HG03135 (cell line): Measurements from ENCODE around the gene SMIM12.

Source experiments
- ATAC-seq: cut with Tn5 transposase; IDR thresholded peaks from one replicate; pipeline ENCODE4 v1.9.1; 2021; ENCODE audit warnings: mild to moderate bottlenecking, moderate library complexity; ENCODE audit not compliant: unreplicated experiment

SMIM12 gene, protein sequence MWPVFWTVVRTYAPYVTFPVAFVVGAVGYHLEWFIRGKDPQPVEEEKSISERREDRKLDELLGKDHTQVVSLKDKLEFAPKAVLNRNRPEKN

DNA sequence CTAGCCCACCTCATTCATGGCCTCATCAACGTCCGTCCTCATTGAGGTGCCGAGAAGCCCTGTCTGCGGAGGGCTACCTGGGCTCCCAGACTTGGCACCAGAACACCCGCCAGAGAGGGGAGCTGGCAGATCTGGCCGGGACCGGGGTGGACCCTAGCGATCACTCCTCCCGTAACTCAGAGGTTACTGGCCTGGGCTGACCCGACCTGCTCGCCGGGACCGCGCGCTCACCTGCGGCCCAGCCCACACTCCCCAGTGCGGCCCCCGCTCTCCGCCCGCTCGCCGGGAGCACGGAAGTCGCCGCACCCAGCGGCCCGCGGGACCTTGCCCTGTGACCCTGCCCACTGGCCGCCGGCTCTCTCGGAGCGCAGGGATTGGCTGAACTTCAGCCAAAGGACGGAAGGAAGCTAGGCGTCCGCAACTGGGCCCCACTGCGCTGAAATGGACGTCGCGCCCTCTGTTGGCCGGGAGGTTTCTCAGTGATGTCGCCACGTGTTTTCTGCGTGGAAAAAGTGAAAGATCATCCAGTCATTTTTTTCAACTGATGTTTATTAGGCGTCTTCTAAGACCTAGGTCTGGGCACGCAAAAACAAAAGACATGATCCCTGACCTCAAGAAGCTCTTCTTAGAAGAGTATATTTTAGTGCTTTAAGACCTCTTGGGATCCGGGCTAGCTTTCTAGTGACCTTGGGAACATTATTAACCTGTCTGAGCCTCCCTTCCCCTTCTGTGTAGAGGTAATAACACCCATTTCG lies at the start of gene SMIM12:
TSS of gene SMIM12 (minus strand) at position 304 of the 755 bp plus-strand sequence. CDS start 3,772 bp downstream, outside the sequence.
- peak; percentile 96 for ATAC-seq

DNA sequence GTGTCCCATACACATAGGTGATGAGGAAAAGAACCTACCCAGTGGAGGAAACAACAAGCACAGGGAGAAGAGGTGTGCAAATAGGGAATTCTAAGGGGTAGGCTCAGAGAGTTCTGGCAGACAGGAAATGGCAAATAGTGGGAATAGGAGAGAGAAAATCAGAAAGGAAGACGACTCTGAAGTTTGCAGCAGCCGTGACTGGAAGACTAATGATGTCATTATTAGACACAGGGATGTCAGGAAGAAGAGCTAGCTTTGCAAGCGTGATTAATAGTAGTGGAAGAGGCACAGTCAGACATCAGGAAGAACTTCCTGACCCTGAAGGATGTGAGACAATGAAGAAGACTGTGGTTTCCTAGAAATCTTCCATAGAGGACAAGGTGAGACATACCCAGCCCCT lies 48.8 kb upstream of the SMIM12 start:
- no peak for ATAC-seq

DNA sequence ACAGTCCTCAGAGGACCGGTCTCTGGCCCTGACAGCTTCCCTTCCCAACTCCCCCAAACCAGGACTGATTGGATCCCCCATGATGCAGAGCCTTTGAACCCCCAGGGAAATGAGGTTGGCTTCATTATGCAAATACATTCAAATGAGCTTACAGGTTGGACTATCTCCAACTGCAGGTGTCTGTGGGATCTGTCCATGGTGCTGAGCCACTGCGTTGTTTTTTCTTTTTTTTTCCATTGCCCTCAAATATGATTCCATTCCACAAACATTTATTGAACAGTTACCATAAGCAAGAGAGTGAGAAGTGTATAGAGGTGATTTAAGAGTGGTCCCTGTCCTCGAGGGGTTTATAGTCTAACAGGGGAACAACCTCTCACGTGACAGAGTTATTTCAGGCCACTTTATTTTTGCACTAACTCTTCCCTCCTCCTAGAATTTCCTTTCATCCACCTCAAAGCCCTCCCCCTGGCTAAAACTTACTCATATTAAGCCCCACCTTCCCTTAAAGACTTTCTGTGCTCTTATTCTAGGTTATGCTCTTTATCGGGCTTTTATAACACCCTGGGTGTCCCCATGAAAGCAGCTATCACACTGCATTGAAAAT lies 48.0 kb upstream of the SMIM12 start:
- ATAC-seq = no peak

DNA sequence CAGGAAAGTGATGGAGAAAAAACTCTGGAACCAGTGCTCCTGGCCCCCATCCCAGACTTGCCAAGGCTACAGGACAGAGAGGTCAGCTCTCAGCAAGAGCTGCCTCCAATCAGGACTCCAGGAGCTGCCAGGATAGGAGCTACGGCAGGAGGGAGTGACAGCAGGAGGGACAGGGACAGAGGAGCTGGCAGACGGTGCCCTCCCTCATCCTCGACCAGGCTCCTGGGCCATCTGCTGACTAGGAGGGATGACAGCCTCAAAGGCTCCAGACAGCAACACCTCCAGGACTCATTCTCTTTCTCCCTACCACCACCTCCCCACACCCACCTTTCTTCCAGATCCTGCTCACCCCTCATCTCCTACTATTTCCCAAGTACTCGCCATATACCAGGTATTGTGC lies 47.2 kb upstream of the SMIM12 start:
- no peak for ATAC-seq

DNA sequence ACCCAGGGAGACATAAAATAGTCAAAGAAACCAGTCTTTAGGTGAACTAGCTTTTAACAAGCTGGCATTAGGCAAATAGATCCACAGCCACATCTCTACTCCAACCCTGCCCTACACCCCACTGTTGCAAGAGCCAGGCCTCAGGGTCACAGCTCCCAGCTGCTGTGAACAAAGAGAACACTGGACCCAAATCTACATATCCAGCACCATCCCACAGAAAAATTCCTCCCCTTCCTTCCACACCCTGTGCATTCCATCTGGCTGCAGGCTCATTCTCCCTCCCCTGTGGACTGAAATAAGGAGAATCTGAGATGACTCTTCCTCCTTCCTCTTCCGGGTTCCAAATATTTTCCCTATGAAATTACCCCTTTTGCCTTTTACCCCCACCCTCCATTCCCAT lies 46.7 kb upstream of the SMIM12 start:
- ATAC-seq = no peak

DNA sequence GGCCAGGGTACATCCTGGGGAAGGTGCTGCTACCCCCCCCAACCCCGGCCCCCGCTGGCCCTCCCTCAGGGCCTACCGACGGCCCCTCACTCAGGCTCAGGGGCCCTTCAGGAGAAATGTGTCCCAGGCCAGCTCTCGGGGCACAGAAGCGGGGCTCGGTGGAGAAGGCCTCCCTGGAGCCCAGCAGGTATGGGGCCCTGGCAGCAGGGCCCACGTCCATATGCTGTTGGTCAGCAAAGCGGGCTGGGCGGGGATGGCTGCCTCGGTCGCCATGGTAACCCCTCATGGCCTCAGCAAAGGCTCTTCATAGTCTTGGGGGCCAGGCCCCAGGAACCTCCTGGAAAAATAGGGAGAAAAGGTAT lies 45.5 kb upstream of the SMIM12 start:
- ATAC-seq = no peak

DNA sequence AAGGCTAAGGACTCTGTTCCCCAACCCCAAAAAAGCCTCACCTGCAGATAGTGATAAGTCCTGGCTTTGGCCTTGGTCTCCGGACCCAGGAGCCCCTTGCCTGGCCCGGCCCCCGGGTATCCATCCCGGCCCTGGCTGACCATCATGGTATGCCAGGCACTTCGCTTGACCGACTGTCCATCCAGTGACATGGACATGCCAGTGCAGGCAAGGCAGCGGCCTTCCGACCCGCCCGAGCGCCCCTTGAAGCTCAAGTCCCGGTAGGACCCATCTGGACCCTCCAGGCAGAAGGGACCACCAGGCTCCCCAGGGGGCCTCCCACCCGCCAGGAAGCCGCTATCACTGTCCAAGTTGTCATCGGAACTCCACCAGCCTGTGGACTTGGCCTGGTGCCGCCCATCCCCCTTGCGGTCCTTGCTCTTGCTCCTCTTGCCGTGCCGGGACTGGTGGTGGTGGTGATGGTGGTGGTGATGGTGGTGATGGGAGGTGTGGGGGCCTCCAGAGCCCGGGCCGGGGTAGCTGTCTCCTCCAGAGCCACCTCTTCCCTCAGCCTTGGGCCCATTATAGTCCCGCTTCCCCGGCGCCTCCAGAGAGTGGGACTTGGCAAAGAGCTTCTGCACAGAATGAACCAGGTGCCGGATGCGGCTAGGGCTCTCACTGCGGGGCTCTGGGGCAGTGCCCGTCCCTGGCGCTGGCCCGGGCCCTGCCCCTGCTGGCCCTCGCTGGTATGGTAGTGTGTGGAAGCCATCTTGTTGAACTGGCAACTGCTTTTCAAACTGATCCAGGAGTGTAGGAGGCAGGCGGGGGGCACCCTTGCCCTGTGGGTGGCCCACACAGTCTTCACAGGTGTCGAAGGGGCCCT lies 44.9 kb upstream of the SMIM12 start:
- no peak for ATAC-seq

DNA sequence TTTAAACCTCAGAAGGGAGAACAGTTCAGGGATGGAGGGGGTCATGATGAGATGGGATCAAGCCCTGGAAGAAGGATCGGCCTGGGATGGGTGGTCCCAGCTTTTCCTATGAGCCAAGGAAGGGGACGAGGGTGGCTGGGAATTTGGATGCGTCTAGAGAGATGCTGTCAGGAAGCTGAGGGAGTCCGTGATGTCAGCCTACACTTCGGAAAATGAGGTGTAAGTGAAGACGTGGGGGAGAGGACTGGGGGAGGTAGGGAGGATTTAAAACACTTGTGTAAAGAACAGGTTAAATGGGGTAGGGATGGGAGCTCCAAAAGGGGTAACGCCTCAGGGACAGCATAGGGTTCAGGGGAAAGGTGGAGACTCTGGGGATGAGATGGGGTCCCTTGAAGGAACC lies 42.4 kb upstream of the SMIM12 start:
- ATAC-seq = no peak

DNA sequence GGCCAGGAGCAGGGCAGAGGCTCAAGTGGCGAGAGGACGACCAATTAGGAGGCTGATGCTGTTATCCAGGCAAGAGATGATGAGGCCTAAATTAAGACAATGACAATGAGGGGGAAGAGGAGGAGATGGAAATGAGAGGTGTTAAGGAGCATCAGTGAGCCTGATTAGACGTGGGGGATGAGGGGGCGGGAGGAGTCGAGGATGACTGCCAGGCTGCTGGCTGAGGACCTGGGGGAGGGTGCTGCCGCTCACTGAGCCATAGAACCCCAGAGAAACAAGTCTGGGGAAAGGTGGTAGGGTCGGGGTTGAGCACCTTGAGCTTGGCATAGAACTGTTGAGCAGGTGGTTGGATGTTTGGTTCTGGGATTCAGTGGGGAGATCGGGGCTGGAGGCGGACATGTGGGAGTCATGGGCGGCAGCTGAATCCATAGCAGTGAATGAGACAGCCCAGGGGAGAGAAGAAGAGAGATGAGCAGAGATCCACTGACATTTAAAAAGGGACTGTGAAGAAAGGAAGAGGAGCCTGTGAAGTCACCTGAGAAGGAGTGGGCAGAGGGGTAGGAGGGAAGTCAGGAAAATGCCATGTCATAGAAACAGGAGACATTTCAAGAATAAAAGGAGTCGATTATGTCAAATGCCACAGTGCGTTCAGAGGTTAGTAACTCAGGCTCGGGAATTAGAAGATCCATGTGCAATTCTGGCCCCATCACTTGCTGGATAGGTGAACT lies 41.4 kb upstream of the SMIM12 start:
- ATAC-seq = no peak

DNA sequence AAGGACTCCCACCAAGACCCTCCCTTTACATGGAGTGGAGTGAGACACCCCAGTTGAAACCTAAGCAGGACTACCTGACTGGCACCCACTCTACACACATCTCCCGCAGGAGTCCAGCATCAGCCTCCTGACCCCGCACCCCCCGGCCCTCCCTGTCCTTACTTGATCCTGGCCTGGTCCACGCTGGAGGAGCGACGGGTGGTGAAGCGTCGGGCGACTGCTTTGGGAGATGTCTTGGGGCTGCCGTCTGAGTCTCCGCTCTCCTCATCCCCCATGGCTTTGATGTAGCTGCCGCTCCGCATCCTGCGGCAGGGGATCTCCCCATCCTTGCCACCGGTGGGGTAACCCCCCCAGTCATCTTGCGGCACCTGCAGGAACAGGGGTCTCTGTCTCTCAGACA lies 40.4 kb upstream of the SMIM12 start:
- no peak for ATAC-seq

DNA sequence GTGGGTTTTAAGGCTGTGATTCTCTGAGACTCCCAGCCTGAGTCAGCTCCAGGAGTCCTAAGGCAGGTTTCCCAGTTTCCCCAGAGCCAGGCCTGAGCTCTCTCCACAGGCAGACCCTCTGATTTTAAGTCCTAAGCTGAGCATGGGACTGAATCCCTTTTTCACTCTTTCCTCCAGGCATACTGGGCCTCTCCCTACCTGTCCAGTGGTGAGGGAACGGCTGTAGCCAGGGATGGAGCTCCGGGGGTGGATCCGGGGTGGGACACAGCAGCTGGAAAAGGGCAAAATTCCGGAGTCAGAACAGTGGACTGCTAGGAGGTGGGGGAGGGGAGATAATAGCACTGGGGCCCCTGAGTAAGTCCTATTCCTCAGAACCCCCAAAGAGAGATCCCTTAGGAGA lies 39.9 kb upstream of the SMIM12 start:
- ATAC-seq = no peak

DNA sequence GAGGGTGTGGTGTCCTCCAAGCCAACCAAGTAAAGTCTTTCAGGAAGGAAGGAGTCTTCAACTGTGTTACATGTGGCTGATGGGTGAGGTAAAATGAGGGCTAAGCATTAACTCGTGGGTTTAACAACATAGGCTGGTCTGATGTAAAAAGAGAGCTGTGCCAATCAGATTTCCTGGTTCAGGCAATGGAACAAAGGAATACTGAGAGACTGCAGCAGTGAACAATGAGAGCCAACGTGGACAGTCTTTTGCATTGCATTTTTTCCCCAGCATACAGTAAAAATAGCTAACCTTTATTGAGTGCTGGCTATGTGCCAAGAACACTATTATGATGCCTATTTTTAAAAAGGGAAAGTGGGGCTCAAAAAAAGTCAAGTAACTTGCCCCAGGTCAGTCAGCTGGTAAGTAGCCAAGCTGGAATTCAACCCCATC lies 38.8 kb upstream of the SMIM12 start:
- ATAC-seq = no peak

DNA sequence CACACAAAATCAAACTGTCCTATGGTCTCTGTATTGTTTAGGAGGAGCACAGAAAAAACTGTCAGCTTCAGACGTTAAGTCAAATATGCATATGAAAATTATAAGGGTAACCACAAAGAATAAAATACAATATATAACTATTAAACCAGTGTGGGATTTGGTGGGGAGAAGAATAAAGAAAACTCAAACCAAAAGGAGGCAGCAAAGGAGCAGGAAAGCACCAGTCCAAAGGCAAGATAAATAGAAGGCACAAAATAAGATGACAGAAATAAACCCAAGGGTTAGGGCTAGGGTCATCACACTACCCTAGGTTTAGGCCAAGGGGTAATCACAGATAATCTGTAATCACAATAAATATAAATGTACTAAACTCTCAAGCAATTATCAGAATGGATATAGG lies 37.1 kb upstream of the SMIM12 start:
- no peak for ATAC-seq

DNA sequence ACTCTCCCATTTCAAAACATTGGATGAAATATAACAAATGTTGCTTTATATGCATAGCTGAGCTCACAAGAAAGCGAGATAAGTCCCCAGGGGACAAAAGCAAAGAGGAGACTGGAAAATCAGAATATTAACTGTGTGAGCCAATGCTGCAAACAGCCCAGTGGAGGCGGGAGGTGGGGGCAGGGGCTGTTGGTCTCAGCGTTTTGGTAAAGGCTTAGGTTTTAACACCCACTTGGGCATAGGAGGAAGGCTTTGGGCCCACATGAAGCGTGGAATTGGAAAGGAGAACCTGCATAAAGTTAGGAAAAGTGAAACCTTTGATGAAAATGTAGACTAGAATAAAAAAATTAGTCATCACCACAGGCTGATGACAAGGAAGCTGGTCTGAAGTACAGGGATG lies 30.2 kb upstream of the SMIM12 start:
- ATAC-seq = no peak

DNA sequence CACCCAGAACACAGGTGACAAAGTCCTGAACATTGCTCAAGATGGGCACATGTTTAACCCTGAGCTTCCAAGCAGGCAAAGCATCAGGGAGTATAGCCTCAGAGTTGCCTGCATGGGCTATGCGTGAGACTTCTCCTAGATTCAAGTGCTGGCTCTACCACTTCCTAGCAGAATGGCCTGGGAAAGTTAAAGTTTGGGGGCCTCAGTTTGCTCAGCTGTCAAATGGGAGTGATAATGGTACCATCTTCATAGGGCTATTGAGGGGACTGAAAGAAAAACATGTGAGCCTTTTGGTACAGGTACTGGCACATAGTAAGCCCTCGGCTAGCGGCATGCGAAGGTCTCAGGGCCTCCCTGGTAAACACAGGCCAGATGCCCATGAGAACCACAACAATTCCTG lies 28.0 kb upstream of the SMIM12 start:
- ATAC-seq = no peak

DNA sequence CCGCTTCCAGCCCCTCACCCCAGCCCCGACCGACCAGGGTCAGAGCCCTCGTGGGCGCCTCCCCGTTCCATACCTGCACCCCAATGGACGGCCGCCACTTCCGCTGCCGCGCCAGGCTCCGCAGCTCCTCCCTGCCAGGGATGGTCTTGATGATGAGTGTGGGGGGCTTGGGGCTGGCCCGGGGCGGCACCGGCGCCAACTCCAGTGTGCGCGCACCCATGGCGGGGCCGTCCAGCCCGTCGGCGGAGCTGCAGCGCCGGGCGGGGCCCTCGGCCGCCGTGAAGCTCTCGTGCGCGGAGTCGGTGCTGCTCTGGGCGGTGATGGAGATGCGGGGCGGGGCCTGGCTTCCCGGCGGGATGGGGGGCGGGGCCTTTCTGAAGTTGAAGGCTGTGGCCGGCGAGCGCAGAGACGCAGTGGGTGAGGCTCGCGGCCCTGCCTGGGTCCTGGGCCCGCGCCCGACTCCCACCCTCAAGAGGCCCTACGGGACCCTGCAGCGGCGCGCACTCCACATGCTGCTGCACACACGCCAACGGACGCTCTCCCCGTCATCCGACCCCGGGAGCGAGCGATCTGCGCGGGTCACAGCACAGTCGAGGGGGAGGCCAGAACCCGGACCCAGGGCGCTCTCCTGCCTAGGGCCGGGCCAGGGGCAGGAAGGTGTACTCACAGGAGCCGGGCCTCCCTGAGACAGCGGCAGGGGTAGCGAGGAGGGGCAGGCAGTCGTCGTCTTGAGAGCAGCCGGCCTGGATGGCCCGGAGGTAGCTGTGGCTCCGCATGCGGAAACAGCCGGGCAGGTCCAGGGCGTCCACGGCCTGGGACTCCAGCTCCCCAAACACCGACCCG lies 26.1 kb upstream of the SMIM12 start:
- no peak for ATAC-seq

DNA sequence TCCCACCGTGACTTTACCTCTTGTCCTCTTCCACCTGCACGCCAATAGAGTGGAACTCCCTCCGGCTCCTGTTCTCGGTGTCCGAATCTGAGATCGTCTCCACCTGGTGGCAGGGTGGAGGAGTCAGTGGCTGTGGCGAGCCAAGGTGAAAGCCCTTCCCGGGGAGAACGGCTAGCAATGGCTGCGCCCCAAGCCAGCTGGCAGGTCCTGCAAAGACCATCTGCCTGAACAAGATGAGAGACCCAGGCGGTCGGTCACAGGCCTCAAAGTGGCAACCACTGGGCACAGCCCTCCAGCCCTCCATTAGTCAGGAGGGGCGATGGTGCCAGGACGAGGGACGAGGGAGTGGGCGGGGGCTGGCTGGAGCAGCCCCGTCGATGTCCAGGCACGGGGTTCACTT lies 25.4 kb upstream of the SMIM12 start:
- ATAC-seq = no peak

DNA sequence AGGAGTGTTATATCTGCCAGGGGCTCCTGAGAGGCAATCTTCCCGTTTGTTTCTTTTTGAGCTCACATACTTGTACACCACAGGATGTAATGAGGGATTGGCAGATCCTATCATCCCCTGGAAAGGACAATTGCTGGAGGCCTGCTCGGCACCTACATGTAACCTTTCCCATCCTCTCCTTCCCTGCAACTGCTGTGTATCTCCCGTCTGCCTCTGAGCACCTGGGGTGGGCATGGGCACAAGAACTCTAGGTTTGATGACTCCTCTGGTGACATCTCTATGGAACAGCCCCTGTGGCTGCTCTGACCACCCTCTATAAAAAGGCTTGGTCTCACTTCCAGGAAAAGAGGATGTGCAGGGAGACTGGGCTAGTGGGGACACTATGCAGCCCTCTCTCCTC lies 25.0 kb upstream of the SMIM12 start:
- no peak for ATAC-seq

DNA sequence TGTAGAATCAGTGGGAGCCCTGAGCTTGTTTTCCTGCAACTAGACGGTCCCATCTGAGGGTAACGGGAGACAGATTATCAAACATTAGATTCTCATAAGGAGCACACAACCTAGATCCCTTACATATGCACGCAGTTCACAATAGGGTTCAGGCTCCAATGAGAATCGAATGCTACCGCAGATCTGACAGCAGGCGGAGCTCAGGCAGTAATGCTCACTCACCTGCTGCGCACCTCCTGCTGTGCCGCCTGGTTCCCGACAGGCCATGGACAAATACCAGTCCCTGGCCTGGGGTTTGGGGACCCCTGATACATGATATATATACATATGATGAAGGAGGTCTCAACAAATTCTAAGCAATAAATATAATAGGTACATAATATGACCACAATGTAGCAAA lies 19.7 kb upstream of the SMIM12 start:
- no peak for ATAC-seq

DNA sequence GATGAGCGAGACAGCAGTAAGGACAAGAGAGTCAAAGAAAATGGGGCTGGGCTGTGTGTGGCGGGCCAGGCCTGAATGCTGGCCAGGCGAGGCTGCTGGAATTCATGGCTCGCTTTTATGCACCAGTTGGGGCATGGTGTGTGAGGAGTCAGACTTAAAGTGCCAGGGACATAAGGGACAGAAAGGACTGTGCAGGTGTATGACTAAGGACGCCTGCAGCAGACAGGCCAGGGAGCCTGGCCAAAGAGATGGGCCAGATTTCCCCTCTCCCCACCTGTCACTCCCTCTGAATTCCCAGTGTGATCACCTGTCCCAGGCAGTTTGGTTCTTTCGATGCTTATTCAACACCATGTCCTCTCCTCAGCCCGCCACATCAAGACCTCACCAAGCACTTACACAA lies 16.9 kb upstream of the SMIM12 start:
- ATAC-seq = no peak
